NOMO-1 (cell line): ENCODE data around the gene USP3.
"Not testable (repeated sequence)": the region's sequence is repeated elsewhere in the genome, so short reads cannot be mapped to it uniquely, and the experiment has no call there.

Source experiments
- DNase-seq, 2 experiments: peaks; one replicate each; lab custom pipeline; 2025; ENCODE audit not compliant: unreplicated experiment in 2 of 2; lab: John Stamatoyannopoulos, UW

Gene USP3

GRCh38 chr15:63509955-63510940, 5.9 kb downstream of the USP3 start:
- DNase-seq: peak in 1 of 2 experiments; percentile 24

GRCh38 chr15:63512148-63512547, 7.8 kb downstream of the USP3 start:
- no peak for DNase-seq

DNA sequence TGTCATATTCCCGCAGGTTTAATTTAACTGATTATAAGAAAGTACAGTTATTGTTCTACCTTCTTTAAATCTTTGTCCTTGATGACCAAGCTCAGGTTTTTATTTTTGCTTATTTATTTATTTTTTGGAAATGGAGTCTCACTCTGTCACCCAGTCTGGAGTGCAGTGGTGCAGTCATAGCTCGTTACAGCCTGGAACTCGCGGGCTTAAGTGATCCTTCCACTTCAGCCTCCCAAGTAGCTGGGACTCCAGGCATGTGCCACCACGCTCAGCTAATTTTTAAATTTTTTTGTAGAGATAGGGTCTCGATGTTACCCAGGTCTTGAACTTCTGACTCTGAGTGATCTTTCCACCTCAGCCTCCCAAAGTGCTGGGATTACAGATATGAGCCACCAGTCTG, 8.9 kb downstream of the USP3 start:
- no peak for DNase-seq

- DNase-seq: no peak
Observed at GRCh38 chr15:63513728-63514127, 9.3 kb downstream of the USP3 start.

DNA sequence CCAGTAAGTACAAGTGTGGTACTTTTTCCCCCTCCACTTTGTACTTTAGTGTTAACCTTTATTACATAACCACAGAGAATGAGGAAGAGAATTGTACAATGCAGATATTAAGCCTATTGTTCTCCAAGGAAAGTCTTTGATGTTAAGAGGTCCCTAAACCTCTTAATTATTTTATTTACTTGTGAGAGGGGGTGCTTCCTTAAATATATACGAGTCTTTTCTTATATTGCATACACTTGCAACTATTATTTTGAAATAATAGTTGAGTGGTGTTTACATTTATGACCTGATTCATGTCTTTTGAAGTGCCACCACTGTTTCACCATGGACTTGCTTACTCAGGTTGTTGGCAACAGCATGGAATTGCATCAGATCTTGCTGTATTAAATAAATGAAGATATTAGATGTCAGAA, 10.1 kb downstream of the USP3 start:
- peak; percentile 38 to 72 for DNase-seq

GRCh38 chr15:63517202-63517601, 12.8 kb downstream of the USP3 start:
- peak in 1 of 2 experiments; percentile 69 for DNase-seq

DNA sequence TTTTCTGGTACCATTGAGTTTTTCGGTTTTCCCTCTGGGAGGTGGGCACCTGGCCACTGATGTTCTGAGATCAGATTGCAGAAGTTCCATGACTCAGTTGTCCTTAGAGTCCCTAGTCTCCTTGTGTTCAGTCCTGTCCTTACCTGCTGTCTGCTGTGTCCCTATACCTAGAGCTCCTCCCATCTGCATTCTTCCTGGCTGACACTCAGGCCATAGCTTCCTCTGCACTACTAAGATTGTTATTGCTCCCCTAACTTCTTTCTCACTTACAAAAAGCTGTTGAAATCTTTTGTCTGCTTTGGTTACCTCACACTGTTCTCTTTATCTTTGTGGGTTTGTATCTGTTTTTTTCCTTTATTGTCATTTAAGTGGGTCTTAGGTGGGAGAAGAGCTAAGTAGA, 13.2 kb downstream of the USP3 start:
- DNase-seq: peak in 1 of 2 experiments; percentile 39

DNA sequence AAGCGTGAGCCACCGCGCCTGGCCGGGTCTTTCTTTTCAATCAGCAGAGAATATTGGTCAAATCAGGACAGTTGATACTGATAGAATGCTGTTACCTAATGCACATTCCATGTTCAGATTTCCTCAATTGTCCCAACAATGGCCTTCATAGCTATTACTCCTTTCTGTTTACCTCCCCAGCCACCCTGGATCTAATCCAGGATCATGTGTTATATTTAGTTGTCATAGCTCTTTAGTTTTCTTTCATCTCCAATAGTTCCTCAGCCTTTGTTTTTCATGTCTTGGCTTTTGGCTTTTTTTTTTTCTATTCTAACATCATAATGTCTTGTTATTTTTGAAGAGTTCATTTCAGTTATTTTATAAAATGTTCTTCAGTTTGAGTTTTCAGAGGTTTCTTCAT, 14.6 kb downstream of the USP3 start:
- DNase-seq: no peak

- no peak for DNase-seq
Observed at GRCh38 chr15:63519548-63520178, 15.3 kb downstream of the USP3 start.

GRCh38 chr15:63520462-63520861, 16.1 kb downstream of the USP3 start:
- not testable (repeated sequence) for DNase-seq

GRCh38 chr15:63522225-63522578, 17.8 kb downstream of the USP3 start:
- DNase-seq: no peak

GRCh38 chr15:63523306-63523990, 19.1 kb downstream of the USP3 start:
- DNase-seq: no peak

GRCh38 chr15:63524316-63525015, 20.1 kb downstream of the USP3 start:
- DNase-seq: no peak

DNA sequence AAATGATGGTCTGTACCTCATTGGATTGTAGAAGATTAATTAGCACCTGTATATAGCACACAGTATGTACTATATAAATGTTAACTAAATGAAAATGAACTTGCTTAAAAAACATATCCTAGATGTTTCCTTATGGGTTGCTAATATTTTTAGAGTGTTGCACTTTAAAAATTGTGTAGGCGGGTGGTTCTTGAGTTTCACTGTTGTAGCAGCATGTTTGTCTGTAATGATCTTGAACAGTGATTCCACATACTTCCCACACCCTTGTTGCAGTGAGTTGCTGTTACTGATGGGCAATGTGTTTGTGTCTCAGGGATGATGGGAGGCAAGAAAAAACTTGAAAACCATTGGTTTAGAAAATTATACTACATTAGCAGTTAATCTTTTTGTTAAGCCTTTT, 22.0 kb downstream of the USP3 start:
- no peak for DNase-seq

GRCh38 chr15:63528138-63528659, 23.8 kb downstream of the USP3 start:
- DNase-seq: no peak

DNA sequence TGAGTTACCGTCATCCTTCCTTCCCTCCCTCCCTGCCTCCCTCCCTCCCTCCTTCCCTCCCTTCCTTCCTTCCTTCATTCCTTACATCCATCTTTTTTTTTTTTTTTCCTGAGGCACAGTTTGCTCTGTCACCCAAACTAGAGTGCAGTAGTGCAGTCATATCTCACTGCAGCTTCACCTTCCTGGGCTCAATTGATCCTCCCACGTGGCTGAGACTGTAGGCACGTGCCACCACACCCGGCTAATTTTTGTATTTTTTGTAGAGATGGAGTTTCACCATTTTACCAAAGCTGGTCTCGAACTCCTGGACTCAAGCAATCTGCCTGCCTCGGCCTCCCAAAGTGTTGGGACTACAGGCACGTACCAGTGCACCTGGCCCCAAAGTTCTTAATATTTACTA, 25.8 kb downstream of the USP3 start:
- no peak for DNase-seq

- no peak for DNase-seq
Observed at GRCh38 chr15:63530752-63531299, 26.4 kb downstream of the USP3 start.

DNA sequence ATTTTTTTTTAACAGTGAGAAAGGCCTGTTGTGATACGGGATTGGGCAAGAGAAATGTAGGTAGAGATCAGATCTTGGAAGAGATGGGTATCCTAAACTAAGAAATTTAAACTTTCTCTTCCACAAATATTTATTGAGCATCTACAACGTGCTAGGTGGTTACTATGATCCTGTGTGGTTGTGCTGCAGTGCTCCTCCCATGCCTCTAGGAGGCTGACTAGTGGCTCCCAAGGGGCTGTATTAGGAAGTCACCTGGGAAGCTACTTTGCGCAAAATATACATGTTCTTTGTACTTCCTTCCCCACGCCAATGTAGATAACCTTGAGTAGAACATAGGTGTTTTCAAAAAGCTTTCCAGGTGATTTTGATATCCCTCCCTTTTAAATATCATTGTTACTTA, 27.2 kb downstream of the USP3 start:
- DNase-seq: no peak

- DNase-seq: no peak
Observed at GRCh38 chr15:63532307-63532744, 27.9 kb downstream of the USP3 start.

DNA sequence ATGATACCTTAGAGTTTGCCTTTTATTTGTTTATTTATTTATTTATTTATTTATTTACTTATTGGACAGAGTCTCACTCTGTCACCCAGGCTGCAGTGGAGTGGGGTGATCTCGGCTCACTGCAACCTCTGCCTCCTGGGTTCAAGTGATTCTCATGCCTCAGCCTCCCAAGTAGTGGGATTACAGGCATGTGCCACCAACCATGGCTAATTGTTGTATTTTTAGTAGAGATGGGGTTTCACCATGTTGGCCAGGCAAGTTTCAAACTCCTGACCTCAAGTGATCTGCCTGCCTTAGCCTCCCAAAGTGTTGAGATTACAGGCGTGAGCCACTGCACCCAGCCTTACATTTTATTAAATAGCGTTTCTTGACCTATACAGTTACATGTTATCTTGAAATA, 30.5 kb downstream of the USP3 start:
- not testable (repeated sequence) for DNase-seq
